ENCODE results near the gene DOCK1.
A peak's percentile ranks its signal among the peaks of the same experiment; 100 is the strongest.
"Not testable (repeated sequence)": the region's sequence is repeated elsewhere in the genome, so short reads cannot be mapped to it uniquely, and the experiment has no call there.

Gene DOCK1

DNA sequence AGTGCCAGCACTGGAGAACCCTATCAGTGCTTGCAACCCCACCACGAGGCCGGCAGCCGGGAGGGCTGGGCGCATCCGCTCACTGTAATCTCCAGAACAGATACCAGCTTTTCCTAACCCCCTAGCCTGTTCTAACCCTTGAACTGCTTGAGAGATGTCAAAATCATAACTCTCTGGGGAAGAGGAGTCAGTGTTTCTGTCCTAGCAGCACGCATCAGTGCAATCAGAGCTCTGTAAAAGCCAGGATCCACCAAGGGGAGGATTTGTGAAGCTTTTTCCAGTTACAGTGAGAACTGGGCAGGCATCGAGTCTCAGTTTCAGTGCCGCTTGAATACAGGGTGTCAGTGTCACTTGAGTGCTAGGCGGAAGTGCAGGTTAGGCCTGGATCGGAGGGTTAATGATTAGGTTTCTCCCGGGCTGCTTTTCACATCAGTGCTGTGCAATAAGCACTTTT is 395.7 kb downstream of the DOCK1 start:
- no peak for DNase-seq (ENCODE audit: low read depth)
- TF ChIP-seq, protein P1, sequence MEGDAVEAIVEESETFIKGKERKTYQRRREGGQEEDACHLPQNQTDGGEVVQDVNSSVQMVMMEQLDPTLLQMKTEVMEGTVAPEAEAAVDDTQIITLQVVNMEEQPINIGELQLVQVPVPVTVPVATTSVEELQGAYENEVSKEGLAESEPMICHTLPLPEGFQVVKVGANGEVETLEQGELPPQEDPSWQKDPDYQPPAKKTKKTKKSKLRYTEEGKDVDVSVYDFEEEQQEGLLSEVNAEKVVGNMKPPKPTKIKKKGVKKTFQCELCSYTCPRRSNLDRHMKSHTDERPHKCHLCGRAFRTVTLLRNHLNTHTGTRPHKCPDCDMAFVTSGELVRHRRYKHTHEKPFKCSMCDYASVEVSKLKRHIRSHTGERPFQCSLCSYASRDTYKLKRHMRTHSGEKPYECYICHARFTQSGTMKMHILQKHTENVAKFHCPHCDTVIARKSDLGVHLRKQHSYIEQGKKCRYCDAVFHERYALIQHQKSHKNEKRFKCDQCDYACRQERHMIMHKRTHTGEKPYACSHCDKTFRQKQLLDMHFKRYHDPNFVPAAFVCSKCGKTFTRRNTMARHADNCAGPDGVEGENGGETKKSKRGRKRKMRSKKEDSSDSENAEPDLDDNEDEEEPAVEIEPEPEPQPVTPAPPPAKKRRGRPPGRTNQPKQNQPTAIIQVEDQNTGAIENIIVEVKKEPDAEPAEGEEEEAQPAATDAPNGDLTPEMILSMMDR (IDR thresholded peaks at IDR 0.05; ENCODE audit: insufficient read depth, low read depth, low read length, missing control alignments): no peak
- no peak overlapping the region for H3K4me3 ChIP-seq (ENCODE audit: low read length)

DNA sequence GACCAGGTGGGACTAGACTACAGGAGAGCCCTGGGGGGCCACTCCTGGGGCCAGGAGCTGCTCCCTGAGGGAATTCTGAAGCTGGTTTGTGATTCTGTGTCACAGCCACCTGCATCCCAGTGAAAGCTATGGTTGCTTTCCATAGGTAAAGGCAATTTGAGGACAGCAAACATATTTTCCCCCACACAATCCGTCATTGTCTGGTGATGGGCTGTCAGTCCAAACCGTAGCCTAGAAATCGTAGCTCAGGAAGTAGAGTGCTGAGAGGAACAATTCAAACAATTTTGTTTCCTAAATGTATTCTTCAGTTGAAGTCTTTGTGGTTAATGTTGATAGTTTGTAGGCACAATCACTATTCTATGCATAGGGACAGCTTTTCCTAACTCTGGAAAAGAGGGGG is 397.1 kb downstream of the DOCK1 start:
- TF ChIP-seq, protein P1 (IDR thresholded peaks at IDR 0.05; ENCODE audit: insufficient read depth, low read depth, low read length, missing control alignments): no peak
- no peak overlapping the region for H3K4me3 ChIP-seq (ENCODE audit: low read length)
- DNase-seq (ENCODE audit: low read depth): no peak

DNA sequence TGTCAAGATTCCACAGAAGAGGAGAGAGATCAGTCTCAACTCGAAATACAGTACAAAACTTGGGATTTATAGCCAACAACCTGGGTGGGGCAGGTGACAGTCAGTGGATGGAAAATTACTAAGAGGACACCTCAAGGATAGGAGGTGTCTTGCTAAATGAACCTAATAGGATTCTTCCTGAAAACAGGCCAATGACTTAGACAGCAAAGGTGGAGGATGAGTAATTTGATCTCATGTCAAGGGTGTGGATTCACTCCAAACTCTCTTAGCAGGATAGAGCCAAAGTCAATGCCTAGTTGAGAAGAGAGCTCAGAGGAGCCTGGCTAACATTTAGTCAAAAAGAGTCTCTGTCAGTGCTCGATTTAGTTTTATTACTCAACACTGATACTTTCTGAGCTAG is 397.9 kb downstream of the DOCK1 start:
- DNase-seq (ENCODE audit: low read depth): peak; percentile 56
- no peak overlapping the region for H3K4me3 ChIP-seq (ENCODE audit: low read length)
- TF ChIP-seq, protein P1 (IDR thresholded peaks at IDR 0.05; ENCODE audit: insufficient read depth, low read depth, low read length, missing control alignments): no peak

DNA sequence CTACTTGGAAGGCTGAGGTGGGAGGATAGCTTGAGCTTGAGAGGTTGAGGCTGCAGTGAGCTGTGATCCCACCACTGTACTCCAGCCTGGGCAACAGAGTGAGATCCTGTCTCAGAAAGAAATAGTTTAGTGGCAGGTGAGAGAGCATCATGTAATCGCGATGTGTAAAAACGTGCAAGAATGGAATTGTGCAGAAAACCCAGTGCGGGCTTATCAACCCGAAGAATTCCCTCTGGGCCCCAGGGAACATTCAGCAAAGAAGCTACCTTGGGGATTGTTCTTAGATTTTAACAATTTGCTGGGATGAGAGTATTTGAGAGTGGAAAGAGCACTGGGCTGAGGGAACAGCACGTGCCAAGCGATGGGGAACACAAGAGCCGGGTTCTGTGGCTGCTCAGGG is 398.5 kb downstream of the DOCK1 start:
- H3K4me3 ChIP-seq (ENCODE audit: low read length): no peak overlapping the region
- no peak for DNase-seq (ENCODE audit: low read depth)
- TF ChIP-seq, protein P1 (IDR thresholded peaks at IDR 0.05; ENCODE audit: insufficient read depth, low read depth, low read length, missing control alignments): no peak

DNA sequence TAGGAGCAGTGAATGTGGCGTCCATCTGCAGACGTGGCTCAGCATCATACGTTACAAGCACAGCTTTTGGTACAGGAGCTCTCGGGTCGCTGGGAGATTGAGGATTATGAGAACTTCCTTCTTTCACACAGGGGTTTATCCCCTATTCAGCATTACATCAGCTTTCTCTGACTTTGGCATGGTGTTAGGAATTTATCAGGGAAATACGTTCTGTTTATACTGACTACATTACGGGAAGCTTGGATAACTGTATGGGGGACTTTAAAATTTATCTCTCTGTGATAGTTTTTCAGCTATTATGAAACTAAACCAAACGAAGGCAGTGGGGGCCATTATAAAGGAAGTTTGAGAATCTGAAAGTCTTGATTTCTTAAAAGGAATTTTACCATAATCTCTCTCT is 401.3 kb downstream of the DOCK1 start:
- DNase-seq (ENCODE audit: low read depth): no peak
- TF ChIP-seq, protein P1 (IDR thresholded peaks at IDR 0.05; ENCODE audit: insufficient read depth, low read depth, low read length, missing control alignments): no peak
- no peak overlapping the region for H3K4me3 ChIP-seq (ENCODE audit: low read length)

DNA sequence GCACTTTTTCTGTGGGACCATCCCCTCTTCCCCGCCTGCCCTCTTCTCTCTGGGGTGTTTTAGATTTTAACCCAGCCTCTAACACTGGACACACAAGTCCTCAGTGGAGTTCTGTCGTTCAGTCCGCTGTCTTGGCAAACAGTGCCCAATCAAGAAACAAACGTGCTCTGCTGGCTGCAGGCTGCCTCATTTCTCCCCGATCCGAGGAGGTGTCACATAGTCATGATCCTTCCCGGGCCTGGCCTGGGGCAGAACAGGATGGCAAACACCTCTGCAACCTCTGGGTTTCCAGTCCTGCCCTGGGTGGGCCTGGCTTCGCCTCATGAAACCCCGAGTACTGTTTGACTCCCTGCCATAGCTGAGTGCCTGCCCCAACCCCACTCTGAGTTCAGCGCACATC is 402.1 kb downstream of the DOCK1 start:
- no peak overlapping the region for H3K4me3 ChIP-seq (ENCODE audit: low read length)
- TF ChIP-seq, protein P1 (IDR thresholded peaks at IDR 0.05; ENCODE audit: insufficient read depth, low read depth, low read length, missing control alignments): no peak
- DNase-seq (ENCODE audit: low read depth): no peak

DNA sequence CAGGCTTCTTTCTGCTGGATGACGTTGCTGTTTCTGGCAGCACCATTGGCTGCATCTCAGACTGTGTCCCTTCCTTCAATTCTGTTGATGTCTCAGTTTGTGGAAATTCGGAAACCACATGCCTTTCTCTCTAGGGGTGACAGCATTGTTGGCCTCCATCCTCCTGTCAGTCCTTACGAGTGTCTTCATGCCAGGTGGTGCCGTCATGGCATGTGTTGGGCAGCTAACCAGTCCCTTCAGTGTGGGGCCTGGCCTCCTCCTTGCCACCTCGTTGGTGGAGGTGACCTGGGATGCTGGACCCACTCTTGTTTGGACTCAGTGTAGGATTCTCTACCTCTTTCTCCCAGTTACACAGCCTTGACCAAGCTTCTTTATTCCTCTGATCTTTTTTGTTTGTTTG is 402.8 kb downstream of the DOCK1 start:
- no peak overlapping the region for H3K4me3 ChIP-seq (ENCODE audit: low read length)
- TF ChIP-seq, protein P1 (IDR thresholded peaks at IDR 0.05; ENCODE audit: insufficient read depth, low read depth, low read length, missing control alignments): no peak
- DNase-seq (ENCODE audit: low read depth): no peak

DNA sequence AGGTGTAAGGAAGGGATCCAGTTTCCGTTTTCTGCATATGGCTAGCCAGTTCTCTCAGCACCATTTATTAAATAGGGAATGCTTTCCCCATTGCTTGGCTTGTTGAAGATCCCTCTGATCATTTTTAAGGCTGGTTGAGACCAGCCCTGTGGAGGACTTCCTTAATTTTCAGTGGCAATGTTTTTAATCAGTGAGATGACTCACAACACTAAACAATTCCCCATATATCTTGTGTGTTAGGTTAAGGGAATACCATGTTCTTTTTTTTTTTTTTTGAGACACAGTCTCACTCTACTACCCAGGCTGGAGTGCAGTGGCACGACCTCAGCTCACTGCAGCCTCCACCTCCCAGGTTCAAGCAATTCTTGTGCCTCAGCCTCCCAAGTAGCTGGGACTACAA is 404.4 kb downstream of the DOCK1 start:
- not testable (repeated sequence) for DNase-seq (ENCODE audit: low read depth); H3K4me3 ChIP-seq (ENCODE audit: low read length)

Measured in epithelial cell of esophagus (primary cell).